ENCODE data around the gene GNG4.

DNA sequence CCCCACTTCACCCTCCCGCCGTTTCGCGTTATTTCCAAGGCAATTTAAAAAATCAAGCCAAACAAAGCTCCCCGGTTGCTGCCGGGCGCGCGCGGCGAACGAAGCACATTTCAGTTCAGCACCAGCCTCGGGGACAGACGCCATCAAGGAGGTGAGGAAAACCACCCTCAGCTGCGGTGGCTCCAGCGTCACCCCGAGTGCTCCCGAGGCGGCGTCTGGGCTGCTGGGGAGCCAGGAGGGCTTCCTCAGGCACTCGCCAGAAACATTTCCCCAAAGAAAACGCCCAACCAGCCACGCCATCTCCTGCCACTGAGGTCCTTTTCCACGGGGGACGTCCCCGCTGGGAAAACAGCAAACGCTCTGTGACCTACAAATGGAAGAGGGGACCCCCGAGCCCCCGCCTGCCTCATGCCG, 623 bp downstream of the GNG4 start:
- TF ChIP-seq, protein P1, sequence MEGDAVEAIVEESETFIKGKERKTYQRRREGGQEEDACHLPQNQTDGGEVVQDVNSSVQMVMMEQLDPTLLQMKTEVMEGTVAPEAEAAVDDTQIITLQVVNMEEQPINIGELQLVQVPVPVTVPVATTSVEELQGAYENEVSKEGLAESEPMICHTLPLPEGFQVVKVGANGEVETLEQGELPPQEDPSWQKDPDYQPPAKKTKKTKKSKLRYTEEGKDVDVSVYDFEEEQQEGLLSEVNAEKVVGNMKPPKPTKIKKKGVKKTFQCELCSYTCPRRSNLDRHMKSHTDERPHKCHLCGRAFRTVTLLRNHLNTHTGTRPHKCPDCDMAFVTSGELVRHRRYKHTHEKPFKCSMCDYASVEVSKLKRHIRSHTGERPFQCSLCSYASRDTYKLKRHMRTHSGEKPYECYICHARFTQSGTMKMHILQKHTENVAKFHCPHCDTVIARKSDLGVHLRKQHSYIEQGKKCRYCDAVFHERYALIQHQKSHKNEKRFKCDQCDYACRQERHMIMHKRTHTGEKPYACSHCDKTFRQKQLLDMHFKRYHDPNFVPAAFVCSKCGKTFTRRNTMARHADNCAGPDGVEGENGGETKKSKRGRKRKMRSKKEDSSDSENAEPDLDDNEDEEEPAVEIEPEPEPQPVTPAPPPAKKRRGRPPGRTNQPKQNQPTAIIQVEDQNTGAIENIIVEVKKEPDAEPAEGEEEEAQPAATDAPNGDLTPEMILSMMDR (IDR thresholded peaks at IDR 0.05), result no peak
- no peak for TF ChIP-seq EZH2 (IDR thresholded peaks at IDR 0.05; ENCODE audit: borderline replicate concordance, insufficient read depth, low read depth, low read length, poor library complexity, severe bottlenecking)

Measured in B cell (primary cell).